Diencephalon (tissue), 1 donor: Measurements from ENCODE around the gene ZDHHC19. TPM values are rescaled to one million over a fixed set of nuclear protein-coding genes. Genes with fewer than 3 reads are reported as not detected.

Experiments
- small RNA-seq: library from RNA; depleted of rRNA; stranded (forward); fragments of <200 nt; gene quantifications from one replicate; pipeline ENCODE3, GENCODE V24; 2014
- total RNA-seq: library from RNA; depleted of rRNA; stranded (reverse); fragments of >200 nt; gene quantifications from one replicate; pipeline ENCODE4 v1.2.3, GENCODE V29; 2014

ZDHHC19 gene, protein sequence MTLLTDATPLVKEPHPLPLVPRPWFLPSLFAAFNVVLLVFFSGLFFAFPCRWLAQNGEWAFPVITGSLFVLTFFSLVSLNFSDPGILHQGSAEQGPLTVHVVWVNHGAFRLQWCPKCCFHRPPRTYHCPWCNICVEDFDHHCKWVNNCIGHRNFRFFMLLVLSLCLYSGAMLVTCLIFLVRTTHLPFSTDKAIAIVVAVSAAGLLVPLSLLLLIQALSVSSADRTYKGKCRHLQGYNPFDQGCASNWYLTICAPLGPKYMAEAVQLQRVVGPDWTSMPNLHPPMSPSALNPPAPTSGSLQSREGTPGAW
- total RNA-seq = not detected

DNA sequence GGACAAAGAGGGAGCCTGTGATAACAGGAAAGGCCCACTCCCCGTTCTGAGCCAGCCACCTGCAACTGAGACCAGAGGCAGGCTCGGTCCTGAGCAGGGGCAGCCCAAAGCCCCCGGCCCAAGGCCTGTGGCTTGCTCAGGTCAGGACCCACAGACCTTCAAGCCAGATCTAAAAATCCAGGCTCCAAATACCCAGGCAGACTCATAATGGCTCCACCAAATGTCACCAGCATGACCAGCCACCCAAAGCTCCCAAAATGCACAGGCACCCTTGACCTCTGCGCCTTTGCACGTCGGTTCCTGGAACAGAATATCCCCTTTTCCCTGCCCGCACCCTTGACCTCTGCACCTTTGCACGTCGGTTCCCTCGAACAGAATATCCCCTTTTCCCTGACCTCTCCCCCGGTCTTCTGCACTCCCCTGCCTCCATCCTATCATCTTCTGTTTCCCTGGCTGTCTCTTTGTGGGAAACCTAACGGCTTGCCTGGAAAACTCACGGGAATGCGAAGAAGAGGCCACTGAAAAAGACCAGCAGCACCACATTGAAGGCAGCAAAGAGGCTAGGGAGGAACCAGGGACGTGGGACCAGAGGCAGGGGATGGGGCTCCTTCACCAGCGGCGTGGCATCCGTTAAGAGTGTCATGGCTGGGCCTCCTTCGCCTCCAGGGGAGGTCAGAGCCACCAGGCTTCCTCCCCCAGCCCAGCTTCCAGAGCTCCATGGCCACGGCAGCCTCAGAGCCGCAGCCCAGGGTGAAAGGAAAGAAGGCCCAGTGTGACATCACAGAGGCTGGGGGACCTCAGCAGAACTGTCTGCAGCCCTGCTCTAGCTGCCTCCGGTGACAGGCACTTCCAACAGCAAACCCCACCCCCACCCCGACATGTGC lies at the start of gene ZDHHC19:
Gene ZDHHC19, minus strand, starts transcription at position 728 of the 884 bp plus-strand sequence. Its CDS starts 85 bp downstream, at position 643.

DNA sequence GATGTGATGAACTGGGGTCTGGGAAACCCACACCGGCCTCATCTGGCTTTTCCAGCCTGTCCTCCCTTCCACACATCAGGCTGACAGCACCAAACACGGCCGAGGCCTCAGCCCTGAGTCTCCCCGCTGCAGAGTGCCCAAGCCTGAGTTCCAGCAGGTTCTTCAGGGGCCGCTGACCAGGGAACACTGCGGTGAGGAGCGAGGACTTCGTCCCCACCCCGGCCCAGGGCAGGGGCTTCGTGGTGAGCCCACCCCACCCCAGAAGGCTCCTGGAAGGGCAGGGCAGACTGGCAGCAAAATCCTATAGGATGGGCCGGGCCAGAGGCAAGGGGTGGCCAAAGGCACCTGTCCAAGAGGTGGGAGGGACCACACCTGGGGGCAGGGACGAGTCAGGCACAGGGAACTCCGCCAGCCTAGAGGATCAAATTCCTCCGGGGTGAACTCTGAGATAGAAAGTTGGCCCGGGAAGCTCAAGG lies 4.9 kb upstream of the ZDHHC19 start, which contains the start of gene SLC51A:
Gene SLC51A, plus strand, starts transcription at position 446 of the 476 bp plus-strand sequence. CDS start 179 bp downstream, outside the sequence.

Small RNAs within 50 kb of the gene (small RNA-seq; reads per million reads assigned to genes)
- gene RF00019 = not detected

Other genes starting within 250 kb of the ZDHHC19 start
- 164 TPM for gene TFRC, start 129.3 kb downstream of the ZDHHC19 start, total RNA-seq
- gene SLC51A, start 5.1 kb upstream of the ZDHHC19 start, total RNA-seq = not detected
- gene PCYT1A, start 76.3 kb upstream of the ZDHHC19 start, total RNA-seq = 35.8 TPM
- gene DYNLT2B, start 106.8 kb upstream of the ZDHHC19 start, total RNA-seq = 41.8 TPM
- gene TM4SF19, start 127.0 kb upstream of the ZDHHC19 start, total RNA-seq = not detected
- gene UBXN7, start 221.0 kb upstream of the ZDHHC19 start, total RNA-seq = 42.4 TPM